GM13977 (cell line): ENCODE results near the gene RPL3.

Experiments used
- DNase-seq: peaks from one replicate; pipeline ENCODE4 v3.0.0; 2012; ENCODE audit warnings: low spot score
- in situ Hi-C: fragments of 300-500 bp; cut with MboI; formaldehyde crosslinking; loops from one replicate; pipeline ENCODE4 v1.12.0; 2022; ENCODE audit warnings: low sequenced_read_pairs, low pct_unique_long_range_greater_than_20kb, mixed read lengths, inconsistent platforms; ENCODE audit not compliant: unreplicated experiment
- TF ChIP-seq, protein P1 (sequence below): IDR thresholded peaks from 2 replicates; pipeline ENCODE4 v1.5.1; 2012; ENCODE audit warnings: mild to moderate bottlenecking, control low read depth; ENCODE audit not compliant: insufficient read depth; ENCODE audit errors: extremely low read depth, missing control alignments

Gene RPL3

DNA sequence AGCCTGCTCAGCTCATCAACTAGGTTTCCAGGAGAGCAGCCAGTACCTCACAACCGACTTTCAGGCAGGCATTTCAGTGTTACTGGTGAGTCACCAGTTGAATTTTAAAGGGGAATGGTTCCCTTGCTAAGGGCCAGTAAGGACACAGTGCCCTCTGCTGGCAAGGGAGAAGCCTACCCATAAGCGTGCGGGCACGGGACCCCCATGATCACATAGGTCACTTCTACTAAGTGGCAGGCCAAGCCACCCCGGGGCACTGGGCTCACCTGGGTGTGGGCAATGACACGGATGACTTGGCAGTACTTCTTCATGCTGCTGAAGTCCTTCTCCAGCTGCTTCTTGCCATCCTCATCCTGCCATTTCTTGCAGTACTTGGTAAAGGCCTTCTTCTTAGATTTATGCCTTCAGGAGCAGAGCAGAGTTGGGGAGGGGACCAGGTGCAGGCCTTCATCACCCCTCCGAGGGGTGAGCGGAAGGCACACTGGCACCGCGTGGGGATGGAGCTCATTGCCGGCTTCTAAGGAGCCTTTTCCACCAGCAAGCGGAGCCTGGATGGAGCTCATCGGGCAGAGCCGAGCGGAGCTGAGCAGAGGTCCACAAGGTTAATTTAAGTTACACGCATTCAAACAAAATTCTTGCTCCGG, 2.9 kb downstream of the RPL3 start:
- no peak for DNase-seq
- TF ChIP-seq, protein P1, sequence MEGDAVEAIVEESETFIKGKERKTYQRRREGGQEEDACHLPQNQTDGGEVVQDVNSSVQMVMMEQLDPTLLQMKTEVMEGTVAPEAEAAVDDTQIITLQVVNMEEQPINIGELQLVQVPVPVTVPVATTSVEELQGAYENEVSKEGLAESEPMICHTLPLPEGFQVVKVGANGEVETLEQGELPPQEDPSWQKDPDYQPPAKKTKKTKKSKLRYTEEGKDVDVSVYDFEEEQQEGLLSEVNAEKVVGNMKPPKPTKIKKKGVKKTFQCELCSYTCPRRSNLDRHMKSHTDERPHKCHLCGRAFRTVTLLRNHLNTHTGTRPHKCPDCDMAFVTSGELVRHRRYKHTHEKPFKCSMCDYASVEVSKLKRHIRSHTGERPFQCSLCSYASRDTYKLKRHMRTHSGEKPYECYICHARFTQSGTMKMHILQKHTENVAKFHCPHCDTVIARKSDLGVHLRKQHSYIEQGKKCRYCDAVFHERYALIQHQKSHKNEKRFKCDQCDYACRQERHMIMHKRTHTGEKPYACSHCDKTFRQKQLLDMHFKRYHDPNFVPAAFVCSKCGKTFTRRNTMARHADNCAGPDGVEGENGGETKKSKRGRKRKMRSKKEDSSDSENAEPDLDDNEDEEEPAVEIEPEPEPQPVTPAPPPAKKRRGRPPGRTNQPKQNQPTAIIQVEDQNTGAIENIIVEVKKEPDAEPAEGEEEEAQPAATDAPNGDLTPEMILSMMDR: peak; percentile 84
- in situ Hi-C loops: loop anchor here (25.0 kb wide), 1 partner anchor 304 kb away; the partner anchor contains the start of genes APOBEC3C and APOBEC3D

DNA sequence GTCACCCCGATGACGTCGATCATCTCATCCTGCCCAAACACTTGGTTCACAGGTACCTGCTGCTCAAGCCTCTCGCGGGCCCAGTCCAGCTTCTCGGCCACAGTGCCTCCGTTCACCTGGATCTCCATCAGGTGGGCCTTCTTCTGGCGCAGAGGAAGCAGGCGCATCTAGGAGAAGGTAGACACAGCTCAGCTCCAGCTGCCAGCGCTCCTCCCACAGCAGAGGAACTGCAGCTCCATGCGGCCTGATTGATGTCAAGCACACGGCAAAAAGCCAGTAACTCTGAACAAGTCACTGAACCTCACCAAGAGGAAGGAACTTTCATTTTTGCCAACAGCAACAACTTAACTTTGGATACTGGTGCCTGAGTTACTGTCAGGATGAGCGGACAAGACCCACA, 4.0 kb downstream of the RPL3 start:
- in situ Hi-C loops: loop anchor here (25.0 kb wide), 1 partner anchor 303 kb away; the partner anchor contains the start of genes APOBEC3C and APOBEC3D
- DNase-seq: no peak
- TF ChIP-seq, protein P1: no peak

DNA sequence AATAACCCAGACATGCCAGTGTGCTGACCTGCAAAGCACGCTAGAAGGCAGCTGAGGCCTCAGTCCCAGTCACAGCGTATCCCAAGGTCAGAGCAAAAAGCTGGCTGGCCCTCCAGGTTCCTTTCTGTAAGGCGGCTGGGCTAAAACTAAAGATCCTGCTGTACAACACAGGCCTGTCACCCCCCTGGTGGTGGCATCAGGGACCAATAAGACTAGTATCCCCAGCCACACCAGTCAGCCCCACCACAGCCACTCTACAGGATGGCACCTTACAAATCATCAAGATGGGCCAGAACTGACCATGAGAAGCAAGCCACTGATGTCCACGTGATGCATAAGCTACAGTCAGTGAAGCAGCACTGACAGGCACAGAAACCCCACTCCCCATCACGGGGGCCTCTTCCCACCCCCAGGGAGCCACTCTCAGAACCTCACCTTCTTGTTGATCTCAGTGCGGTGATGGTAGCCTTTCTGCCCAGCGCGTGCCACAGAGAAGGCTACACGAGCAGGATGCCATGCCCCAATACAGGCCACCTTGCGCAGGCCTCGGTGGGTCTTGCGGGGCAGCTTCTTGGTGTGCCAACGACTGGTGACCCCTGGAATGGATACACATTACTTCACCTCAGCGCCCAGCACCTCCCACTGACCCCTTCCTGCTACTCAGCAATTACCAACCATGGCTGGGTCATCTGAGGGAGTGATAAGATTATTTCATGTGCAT, 5.0 kb downstream of the RPL3 start:
- TF ChIP-seq, protein P1: no peak
- in situ Hi-C loops: loop anchor here (25.0 kb wide), 1 partner anchor 302 kb away; the partner anchor contains the start of genes APOBEC3C and APOBEC3D
- DNase-seq: no peak

DNA sequence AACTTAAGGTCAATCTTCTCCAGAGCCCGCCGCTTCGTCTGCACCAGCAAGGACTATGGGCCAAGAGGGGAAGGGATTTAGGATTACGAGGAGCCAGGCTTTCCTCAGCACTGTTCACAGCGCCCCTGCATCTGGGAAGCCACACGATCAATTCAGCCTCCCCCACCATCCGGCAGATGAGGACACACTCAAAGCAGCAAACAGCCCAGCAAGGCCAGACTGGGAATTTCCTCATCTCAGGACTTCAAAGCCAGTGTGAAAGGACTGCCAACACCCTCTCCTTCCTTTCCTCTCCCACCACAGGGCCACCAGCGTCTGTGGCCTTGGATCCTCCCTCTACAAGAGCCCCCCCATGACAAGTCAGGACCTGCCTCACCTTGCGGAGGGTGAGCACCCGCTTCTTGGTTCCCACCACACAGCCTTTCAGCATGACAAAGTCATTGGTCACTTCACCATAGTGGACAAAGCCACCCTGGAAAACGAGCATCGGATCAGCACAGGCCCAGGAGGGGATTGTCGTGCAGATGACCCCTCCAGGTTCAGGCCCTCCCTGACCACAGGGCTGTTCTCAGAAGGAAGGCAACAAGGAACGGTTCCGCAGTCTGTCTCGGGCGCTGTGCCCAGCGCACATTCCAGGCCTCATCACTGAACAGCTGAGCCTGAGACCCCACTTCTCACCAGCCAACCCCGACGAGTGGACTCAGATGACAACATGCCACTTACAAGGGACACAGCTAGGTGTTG, 6.0 kb downstream of the RPL3 start:
- DNase-seq: no peak
- TF ChIP-seq, protein P1: no peak
- in situ Hi-C loops: loop anchor here (25.0 kb wide), 1 partner anchor 301 kb away; the partner anchor contains the start of genes APOBEC3C and APOBEC3D

DNA sequence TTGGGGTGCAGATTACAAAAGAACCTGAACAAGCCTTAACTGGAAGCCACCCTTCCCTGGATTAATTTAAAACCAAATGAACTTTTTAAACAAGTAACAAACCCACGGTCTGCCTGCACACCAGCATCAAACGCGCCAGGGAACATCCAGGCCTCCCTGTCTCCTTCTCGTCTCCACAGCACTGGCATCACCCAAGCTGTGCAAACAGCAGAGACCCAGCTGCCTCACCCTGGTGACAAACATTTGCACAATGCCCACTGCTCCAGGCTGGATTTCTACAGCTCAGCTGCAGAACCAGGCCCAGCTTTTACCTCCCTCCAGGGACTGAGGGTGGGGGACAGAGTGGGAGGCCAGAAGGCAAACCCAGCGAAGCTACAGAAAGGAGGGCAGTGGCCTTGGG, 7.0 kb downstream of the RPL3 start:
- TF ChIP-seq, protein P1: no peak
- in situ Hi-C loops: loop anchor here (25.0 kb wide), 1 partner anchor 300 kb away; the partner anchor contains the start of genes APOBEC3C and APOBEC3D

DNA sequence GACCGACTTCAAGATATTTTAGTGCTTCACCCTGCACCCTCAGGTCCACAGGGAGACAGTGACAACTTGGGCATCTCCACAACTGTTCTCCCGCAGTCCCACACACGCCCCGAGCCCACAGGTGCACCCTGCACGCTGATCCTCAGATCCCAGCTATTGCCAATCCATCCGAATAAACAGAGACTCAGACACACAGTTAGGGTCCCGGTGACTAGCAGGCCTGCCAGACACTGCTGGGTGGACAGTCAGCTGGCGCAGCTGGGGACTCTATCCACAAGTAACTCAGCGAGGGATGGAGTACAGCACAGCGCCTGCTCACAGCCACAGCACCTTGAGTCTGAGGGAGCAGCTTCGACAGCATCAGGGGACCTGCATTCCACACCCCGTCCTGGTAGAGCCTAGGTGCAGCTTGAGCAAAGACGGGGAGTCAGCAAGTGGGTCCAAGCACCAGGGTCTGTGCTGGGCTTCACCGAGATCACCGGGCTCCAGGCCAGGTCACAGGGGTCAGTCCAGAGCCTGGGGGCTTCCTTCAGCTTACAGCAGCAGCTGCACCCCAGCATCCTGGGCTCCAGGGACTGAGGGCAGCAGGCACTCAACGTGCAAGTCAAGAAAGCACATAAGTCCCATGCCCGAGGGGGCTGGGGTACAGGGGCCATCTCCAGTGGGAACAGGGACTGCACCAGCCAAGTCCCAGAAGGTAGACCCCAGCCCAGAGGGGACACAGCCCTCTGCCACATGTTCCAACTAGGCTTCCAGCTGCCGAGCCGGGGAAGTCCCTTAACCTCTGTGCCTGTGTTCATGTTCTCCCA, 7.6 kb downstream of the RPL3 start:
- TF ChIP-seq, protein P1: no peak
- in situ Hi-C loops: loop anchor here (25.0 kb wide), 1 partner anchor 299 kb away; the partner anchor contains the start of genes APOBEC3C and APOBEC3D
- no peak for DNase-seq

More for the DNA sequence above, 7.0 kb downstream of the RPL3 start:
- no peak for DNase-seq
